HepG2 (cell line): ENCODE measurements around the gene CSKMT. TPM values are rescaled to one million over a fixed set of nuclear protein-coding genes. Genes with fewer than 3 reads are reported as not detected.

Experiments
- ATAC-seq: fragments of 200-7000 bp; cut with Tn5 transposase; 3 replicates; pipeline ENCODE4 v1.9.1; 2020; ENCODE audit warnings: mild to moderate bottlenecking, moderate library complexity
- BruUV-seq: library from RNA; stranded (reverse); fragments of 400-500 nt; replicated peaks from 2 replicates; lab custom pipeline; 2021; lab: Mats Ljungman, UMichigan
- CTCF ChIA-PET: fragments of 300-600 bp; formaldehyde crosslinking; extraction: SDS; loops from one replicate; lab custom pipeline; 2021; ENCODE audit warnings: low total read pairs, inconsistent platforms, low intra/inter-chr PET ratio; lab: Yijun Ruan, JAX
- POLR2A ChIA-PET: fragments of 350-600 bp; sonication (Branson Sonifier 250); formaldehyde crosslinking; loops from one replicate; lab custom pipeline; 2020; ENCODE audit warnings: antibody characterized with exemption, inconsistent platforms; lab: Yijun Ruan, JAX
- DNase-seq: peaks from one replicate; pipeline ENCODE4 v3.0.0-alpha.2; 2015; ENCODE audit warnings: low spot score
- FAIRE-seq: peaks from 3 replicates; lab custom pipeline; 2011; peaks lifted over from hg19 to GRCh38; lab: Jason Lieb, UNC
- H2AFZ ChIP-seq: one replicate; pipeline ENCODE4 v1.6.1; 2011; ENCODE audit warnings: low read length, inconsistent platforms
- H3K27ac ChIP-seq: fragments of 300-600 bp; 3 replicates; pipeline ENCODE4 v1.8.0; 2011; ENCODE audit warnings: mixed run types, mild to moderate bottlenecking, mixed read lengths, low read length, inconsistent platforms; ENCODE audit not compliant: insufficient read depth; ENCODE audit errors: extremely low read length
- H3K27me3 ChIP-seq, 2 experiments: fragments of 200-600 bp in 1 of 2; 2 replicates in 1 of 2; 3 replicates in 1 of 2; pipeline versions ENCODE4 v1.6.0 to v1.8.0; 2011; ENCODE audit warnings: low read length in 2 of 2, mild to moderate bottlenecking in 2 of 2, moderate library complexity in 2 of 2, inconsistent platforms in 1 of 2; ENCODE audit not compliant: insufficient read depth in 2 of 2, control insufficient read depth in 1 of 2
- H3K36me3 ChIP-seq, 2 experiments: fragments of 200-600 bp in 1 of 2; replicated peaks in 1 of 2; 2 replicates in 1 of 2; 3 replicates in 1 of 2; pipeline versions ENCODE4 v1.5.1 to v1.8.0; 2011; ENCODE audit warnings: low read length in 2 of 2, inconsistent platforms in 1 of 2; ENCODE audit not compliant: insufficient read depth in 2 of 2, control insufficient read depth in 1 of 2
- H3K4me1 ChIP-seq: 2 replicates; pipeline ENCODE4 v1.5.1; 2012; ENCODE audit warnings: low read length, inconsistent platforms; ENCODE audit not compliant: insufficient read depth
- H3K4me2 ChIP-seq: 2 replicates; pipeline ENCODE4 v1.6.0; 2011; ENCODE audit warnings: low read depth, low read length, inconsistent platforms
- H3K4me3 ChIP-seq, 3 experiments: fragments of 200-600 bp in 1 of 3; sonication (generic), shearing (Covaris generic) in 1 of 3; replicated peaks in 1 of 3; 2 replicates each; pipeline ENCODE4 v1.5.1; 2011 to 2016; ENCODE audit warnings: low read length in 3 of 3, inconsistent platforms in 2 of 3, low read depth in 2 of 3, mild to moderate bottlenecking in 2 of 3, control low read depth in 1 of 3, mixed read lengths in 1 of 3; ENCODE audit not compliant: insufficient read depth in 1 of 3
- H3K79me2 ChIP-seq: one replicate; pipeline ENCODE4 v1.6.1; 2011; ENCODE audit warnings: low read length, inconsistent platforms; ENCODE audit not compliant: insufficient read depth
- H3K9ac ChIP-seq: 2 replicates; pipeline ENCODE4 v1.6.0; 2011; ENCODE audit warnings: mild to moderate bottlenecking, low read depth, low read length, inconsistent platforms; ENCODE audit not compliant: insufficient read depth
- H3K9me3 ChIP-seq: 2 replicates; pipeline ENCODE4 v1.5.1; 2012; ENCODE audit warnings: mild to moderate bottlenecking, low read length
- H4K20me1 ChIP-seq: 2 replicates; pipeline ENCODE4 v1.6.0; 2011; ENCODE audit warnings: inconsistent platforms, mild to moderate bottlenecking, low read length, moderate library complexity; ENCODE audit not compliant: insufficient read depth
- ATAD3A ChIP-seq: sonication (generic); formaldehyde crosslinking; IDR thresholded peaks from 2 replicates; pipeline ENCODE4 v1.4.0; 2020; ENCODE audit warnings: missing genetic modification reagents
- CREM ChIP-seq, 2 experiments: sonication (generic) in 1 of 2; formaldehyde crosslinking in 1 of 2; IDR thresholded peaks; 2 replicates each; pipeline versions ENCODE4 v1.4.0 to v1.6.1; 2016 to 2020; ENCODE audit warnings: antibody characterized with exemption in 1 of 2, mild to moderate bottlenecking in 1 of 2, missing genetic modification reagents in 1 of 2
- PHF5A ChIP-seq: IDR thresholded peaks from one replicate; pipeline ENCODE4 v1.6.1; 2018; ENCODE audit warnings: low read depth, missing genetic modification reagents; ENCODE audit not compliant: unreplicated experiment
- SAP130 ChIP-seq: IDR thresholded peaks from 2 replicates; pipeline ENCODE4 v1.6.1; 2016; ENCODE audit warnings: low read depth
- SNAPC2 ChIP-seq: sonication (generic); formaldehyde crosslinking; IDR thresholded peaks from 2 replicates; pipeline ENCODE4 v1.8.1; 2022; ENCODE audit warnings: mild to moderate bottlenecking, missing genetic modification reagents
- YY1 ChIP-seq: IDR thresholded peaks from 2 replicates; pipeline ENCODE4 v1.6.1; 2011; ENCODE audit warnings: low read length, low read depth, moderate library complexity, mild to moderate bottlenecking; ENCODE audit not compliant: insufficient read depth, insufficient replicate concordance
- ZBTB42 ChIP-seq: sonication (generic); formaldehyde crosslinking; IDR thresholded peaks from 2 replicates; pipeline ENCODE4 v1.5.0; 2020; ENCODE audit warnings: mild to moderate bottlenecking, missing genetic modification reagents
- ZNF792 ChIP-seq: IDR thresholded peaks from 2 replicates; pipeline ENCODE4 v1.6.1; 2016
- WGBS: methylation state at CpG from one replicate; pipeline ENCODE4 v1.1.6; 2017; ENCODE audit warnings: low lambda C conversion rate; 5-methylcytosine and 5-hydroxymethylcytosine counted together
- in situ Hi-C: cut with HindIII; loops from 2 replicates; pipeline ENCODE4 v1.10.0; 2017; ENCODE audit warnings: low pct_unique_long_range_greater_than_20kb; ENCODE audit not compliant: extremely low pct_ligation_motif_present
- intact Hi-C: fragments of 100-400 bp; cut with micrococcal nuclease; formaldehyde crosslinking; loops from one replicate; pipeline ENCODE4 v1.10.0; 2022; ENCODE audit not compliant: unreplicated experiment
- polyA plus RNA-seq, 8 experiments: library from polyadenylated mRNA; depleted of rRNA in 3 of 8; stranded (reverse) in 7 of 8; unstranded in 1 of 8; fragments of >200 nt; fragmentation: Illumina TruSeq in 4 of 8; extraction: Trizol in 4 of 8; gene quantifications; 2 replicates each; pipeline versions ENCODE4 v1.2.1 to v1.2.3, GENCODE V29; 2011 to 2016; ENCODE audit warnings: low read depth in 4 of 8, missing spikeins in 1 of 8, mixed read lengths in 1 of 8; ENCODE audit not compliant: insufficient read depth in 1 of 8
- total RNA-seq, 5 experiments: library from RNA; depleted of rRNA; stranded (reverse); fragments of >200 nt; fragmentation: Illumina TruSeq; extraction: Trizol; gene quantifications; 2 replicates each; pipeline ENCODE4 v1.2.3, GENCODE V29; 2016; ENCODE audit warnings: low read depth in 1 of 5
- TF ChIP-seq, protein P1 (sequence below): sonication (generic); formaldehyde crosslinking; IDR thresholded peaks from 2 replicates; pipeline ENCODE4 v1.4.0; 2020; ENCODE audit warnings: missing genetic modification reagents
- TF ChIP-seq, protein P2 (sequence below): sonication (generic); formaldehyde crosslinking; IDR thresholded peaks from 2 replicates; pipeline ENCODE4 v1.5.0; 2020; ENCODE audit warnings: missing genetic modification reagents
- TF ChIP-seq, protein P3 (sequence below): sonication (generic); formaldehyde crosslinking; IDR thresholded peaks from 2 replicates; pipeline ENCODE4 v1.8.1; 2023; ENCODE audit warnings: mild to moderate bottlenecking, missing genetic modification reagents
- TF ChIP-seq, protein P4 (sequence below): sonication (generic); formaldehyde crosslinking; IDR thresholded peaks from 2 replicates; pipeline ENCODE4 v1.4.0; 2020; ENCODE audit warnings: missing genetic modification reagents

Gene CSKMT
- total and polyA plus RNA-seq, 2 of the 13 experiments (the other 11 are each of a cell fraction or from before 2014, with no cell fraction given), result 7.6 to 31.8 TPM

DNA sequence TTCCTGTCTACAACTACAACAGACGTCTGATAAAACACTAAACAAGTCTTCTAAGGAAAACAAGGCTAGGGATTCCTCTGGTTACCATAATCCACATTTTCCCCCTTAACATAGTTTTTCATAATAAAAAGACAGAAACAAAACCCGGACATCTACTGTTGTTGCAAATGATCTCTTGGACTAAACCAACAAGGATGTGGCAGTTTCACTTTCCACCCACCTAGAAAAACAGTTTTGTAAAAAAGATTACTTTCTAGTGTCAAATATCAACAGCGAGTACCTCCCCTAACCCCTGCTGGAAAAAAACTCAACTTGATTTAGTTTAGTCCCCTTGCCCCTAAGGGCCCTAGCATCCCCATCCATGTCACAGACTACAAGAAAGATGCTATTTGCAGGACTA, 47.7 kb downstream of the CSKMT start:
- Histone ChIP-seq H2AFZ (no peak overlapping the region), H3K4me2 (no peak overlapping the region), H3K4me3 (no peak overlapping the region), H3K79me2 (peaks cover 5% of the 10 kb centered on the region), H3K27me3 (no peaks in the 10 kb centered on the region), H3K36me3 (peaks cover 28 to 86% of the 10 kb centered on the region in 2 experiments), H3K9ac (no peak overlapping the region), H3K9me3 (no peaks in the 10 kb centered on the region), H3K4me1 (no peaks in the 10 kb centered on the region), H3K27ac (peak overlapping the region; percentile 30), H4K20me1 (no peaks in the 10 kb centered on the region; the same call in 1 of the 2 replicates)
- no peak for TF ChIP-seq PHF5A (CRISPR knock-in tag)
- TF ChIP-seq ZNF792, result no peak
- TF ChIP-seq CREM (IDR thresholded peaks at IDR 0.05), result no peak
- no peak for TF ChIP-seq CREM (CRISPR knock-in tag; IDR thresholded peaks at IDR 0.05)
- TF ChIP-seq, protein P1, sequence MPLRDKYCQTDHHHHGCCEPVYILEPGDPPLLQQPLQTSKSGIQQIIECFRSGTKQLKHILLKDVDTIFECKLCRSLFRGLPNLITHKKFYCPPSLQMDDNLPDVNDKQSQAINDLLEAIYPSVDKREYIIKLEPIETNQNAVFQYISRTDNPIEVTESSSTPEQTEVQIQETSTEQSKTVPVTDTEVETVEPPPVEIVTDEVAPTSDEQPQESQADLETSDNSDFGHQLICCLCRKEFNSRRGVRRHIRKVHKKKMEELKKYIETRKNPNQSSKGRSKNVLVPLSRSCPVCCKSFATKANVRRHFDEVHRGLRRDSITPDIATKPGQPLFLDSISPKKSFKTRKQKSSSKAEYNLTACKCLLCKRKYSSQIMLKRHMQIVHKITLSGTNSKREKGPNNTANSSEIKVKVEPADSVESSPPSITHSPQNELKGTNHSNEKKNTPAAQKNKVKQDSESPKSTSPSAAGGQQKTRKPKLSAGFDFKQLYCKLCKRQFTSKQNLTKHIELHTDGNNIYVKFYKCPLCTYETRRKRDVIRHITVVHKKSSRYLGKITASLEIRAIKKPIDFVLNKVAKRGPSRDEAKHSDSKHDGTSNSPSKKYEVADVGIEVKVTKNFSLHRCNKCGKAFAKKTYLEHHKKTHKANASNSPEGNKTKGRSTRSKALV (CRISPR knock-in tag), result no peak
- no peak for TF ChIP-seq SNAPC2 (CRISPR knock-in tag)
- no peak for TF ChIP-seq ZBTB42
- TF ChIP-seq, protein P2, sequence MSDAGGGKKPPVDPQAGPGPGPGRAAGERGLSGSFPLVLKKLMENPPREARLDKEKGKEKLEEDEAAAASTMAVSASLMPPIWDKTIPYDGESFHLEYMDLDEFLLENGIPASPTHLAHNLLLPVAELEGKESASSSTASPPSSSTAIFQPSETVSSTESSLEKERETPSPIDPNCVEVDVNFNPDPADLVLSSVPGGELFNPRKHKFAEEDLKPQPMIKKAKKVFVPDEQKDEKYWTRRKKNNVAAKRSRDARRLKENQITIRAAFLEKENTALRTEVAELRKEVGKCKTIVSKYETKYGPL, result no peak
- no peak for TF ChIP-seq ATAD3A (CRISPR knock-in tag)
- TF ChIP-seq SAP130 (CRISPR knock-in tag), result no peak
- TF ChIP-seq YY1, result no peak
- TF ChIP-seq, protein P3, sequence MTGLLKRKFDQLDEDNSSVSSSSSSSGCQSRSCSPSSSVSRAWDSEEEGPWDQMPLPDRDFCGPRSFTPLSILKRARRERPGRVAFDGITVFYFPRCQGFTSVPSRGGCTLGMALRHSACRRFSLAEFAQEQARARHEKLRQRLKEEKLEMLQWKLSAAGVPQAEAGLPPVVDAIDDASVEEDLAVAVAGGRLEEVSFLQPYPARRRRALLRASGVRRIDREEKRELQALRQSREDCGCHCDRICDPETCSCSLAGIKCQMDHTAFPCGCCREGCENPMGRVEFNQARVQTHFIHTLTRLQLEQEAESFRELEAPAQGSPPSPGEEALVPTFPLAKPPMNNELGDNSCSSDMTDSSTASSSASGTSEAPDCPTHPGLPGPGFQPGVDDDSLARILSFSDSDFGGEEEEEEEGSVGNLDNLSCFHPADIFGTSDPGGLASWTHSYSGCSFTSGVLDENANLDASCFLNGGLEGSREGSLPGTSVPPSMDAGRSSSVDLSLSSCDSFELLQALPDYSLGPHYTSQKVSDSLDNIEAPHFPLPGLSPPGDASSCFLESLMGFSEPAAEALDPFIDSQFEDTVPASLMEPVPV (CRISPR knock-in tag), result no peak
- TF ChIP-seq, protein P4, sequence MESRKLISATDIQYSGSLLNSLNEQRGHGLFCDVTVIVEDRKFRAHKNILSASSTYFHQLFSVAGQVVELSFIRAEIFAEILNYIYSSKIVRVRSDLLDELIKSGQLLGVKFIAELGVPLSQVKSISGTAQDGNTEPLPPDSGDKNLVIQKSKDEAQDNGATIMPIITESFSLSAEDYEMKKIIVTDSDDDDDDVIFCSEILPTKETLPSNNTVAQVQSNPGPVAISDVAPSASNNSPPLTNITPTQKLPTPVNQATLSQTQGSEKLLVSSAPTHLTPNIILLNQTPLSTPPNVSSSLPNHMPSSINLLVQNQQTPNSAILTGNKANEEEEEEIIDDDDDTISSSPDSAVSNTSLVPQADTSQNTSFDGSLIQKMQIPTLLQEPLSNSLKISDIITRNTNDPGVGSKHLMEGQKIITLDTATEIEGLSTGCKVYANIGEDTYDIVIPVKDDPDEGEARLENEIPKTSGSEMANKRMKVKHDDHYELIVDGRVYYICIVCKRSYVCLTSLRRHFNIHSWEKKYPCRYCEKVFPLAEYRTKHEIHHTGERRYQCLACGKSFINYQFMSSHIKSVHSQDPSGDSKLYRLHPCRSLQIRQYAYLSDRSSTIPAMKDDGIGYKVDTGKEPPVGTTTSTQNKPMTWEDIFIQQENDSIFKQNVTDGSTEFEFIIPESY (CRISPR knock-in tag), result no peak
- DNase-seq, result no peak
- in situ Hi-C loops, result no loop called here
- intact Hi-C loops, result no loop called here
- BruUV-seq, result no TSS peak
- 91% methylated on average over 3 of the region's 3 CpGs for WGBS
- ChIA-PET CTCF (no interaction called here), POLR2A (interaction anchor here (1.5 kb wide), 1 partner anchor 60 kb away, joined by 3 read pairs; the partner anchor contains the start of gene INTS5)
- ATAC-seq, result no peak
- no peak for FAIRE-seq
